ENCODE results near the gene EYS. TPM values are rescaled to one million over a fixed set of nuclear protein-coding genes. Genes with fewer than 3 reads are reported as not detected.

Gene EYS
- total RNA-seq, 1 donor from 2014 or later = 0.69 TPM

DNA sequence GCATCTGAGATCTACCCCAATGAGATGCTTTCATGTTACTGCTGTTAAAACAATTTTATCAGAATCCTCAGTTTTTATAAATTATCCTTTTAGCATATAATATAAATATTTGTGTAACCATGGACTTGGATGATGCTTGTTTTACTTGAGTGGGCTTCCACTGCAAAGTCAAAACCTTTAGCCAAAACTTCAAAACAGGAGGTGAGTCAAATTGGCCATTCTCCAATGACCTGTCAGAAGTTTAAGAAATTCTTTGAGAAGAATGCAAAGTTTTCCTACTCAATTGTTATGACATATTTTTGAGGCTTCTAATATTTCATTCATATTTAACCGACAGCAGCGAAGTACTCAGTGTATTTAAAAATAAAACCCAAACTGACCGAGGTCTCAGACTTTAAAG, 507.9 kb downstream of the EYS start:
- DNase-seq = no peak

DNA sequence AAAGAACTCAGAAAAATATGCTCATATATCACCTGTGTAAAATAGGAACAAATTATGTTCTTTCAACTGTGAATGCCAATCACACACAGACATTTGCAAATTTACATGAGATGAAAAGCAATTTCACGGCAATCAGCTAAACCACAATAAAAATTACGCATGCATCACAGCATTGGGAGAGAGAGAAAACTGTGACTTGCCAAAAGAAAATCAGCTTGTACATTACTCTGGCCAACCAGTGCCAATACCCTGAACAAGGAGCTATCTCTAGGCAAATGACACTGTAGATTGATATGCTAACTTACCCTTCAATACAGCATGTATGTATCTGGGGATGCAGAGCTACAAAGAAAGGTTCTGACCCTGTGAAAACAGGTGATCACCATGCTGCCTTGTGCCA, 515.6 kb downstream of the EYS start:
- DNase-seq = no peak

DNA sequence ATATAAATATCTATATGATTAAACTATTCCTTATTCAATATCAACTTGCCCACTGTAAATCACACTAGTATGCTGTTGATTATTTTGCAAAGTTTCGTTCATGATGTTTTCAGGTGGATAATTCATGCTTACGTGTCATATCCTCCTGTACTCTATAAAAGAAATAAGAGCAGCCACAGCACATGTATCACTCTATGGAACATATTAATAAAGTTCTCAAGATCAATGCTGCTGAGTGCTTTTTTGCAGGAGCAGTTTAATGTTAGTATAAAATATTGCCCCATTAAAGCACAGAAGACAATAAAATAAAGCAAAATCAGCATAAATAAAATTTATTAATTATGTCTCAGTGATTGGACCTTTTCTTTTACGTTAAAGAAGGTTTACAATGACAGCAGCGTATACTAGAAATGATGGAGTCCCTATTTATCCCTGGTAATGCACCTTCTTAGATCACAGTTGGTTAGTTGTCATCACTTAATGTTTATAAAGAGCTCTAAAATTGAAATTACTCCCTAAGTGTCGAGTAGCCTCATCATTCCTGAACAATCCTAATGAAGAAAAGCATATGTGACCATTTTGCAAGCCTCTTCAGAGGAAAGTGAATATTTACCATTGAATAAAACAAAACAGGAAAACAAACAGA, 517.7 kb downstream of the EYS start:
- no peak for DNase-seq

DNA sequence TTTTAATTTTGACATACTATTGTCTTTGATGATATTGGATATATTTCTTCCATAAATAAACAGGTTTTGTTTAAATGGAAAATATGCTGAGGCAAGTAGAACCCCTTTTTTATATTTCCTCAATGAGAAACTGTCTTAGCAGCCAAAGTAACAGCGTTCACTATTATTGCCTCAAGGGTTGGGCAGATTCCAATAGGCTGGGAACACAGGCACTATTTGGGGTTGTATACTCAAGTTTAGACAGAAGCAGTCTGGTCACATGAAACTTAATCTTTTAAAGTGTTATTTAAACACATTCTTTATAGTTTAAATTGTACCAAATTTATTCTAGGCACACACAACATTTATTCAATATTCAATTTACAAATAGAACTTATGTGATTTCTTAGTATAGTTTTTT, 520.2 kb downstream of the EYS start:
- no peak for DNase-seq

DNA sequence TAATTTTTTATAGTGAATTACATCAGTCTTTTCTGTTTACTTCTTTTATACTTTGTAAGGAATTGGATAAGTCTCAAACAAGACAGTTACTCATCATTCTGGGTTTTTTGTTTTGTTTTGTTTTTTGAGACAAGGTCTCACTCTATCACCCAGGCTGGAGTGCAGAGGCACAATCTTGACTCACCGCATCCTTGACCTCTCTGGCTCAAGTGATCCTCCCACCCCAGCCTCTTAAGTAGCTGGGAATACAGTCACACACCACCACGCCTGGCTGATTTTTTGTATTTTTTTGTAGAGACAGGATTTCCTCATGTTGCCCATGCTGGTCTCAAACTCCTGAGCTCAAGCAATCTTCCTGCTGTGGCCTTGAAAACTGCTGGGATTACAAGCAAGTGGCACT, 524.3 kb downstream of the EYS start:
- no peak for DNase-seq

DNA sequence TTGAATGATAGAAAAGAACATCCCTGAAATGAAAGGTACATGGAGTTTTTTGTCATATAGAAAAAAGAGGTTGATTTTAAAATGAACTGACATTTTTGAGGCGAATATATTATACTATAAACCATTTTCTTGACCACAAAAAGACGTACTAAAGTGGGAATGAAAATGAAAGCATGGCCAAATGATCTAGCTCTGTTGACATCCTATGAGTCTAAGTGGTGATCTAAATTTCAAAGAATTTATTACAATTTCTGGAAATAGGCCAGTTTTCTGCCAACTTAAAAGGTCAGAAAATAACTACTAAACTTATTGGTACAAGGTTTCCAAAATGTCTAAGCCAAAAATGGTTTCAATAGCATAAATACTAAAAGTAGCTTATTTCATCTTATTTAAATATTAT, 536.8 kb downstream of the EYS start:
- no peak for DNase-seq

DNA sequence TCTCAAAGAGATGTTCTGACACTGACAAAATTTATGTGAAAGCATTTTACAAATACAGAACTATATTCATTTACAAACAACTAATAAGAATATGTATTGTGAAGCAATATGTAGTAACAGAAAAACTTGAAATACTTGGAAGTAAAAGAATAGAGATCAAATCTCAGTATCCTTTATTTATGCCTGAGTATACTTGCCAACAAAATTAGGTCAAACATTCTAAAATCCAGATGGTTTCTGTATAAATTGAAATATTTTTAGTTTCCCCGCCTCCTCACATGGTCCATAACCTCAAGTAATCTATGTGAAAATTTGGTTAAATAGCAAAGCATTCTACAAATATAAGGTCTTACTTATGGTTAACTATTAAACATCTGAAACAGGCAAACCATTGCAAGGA, 545.4 kb downstream of the EYS start:
- peak; percentile 5 for DNase-seq

DNA sequence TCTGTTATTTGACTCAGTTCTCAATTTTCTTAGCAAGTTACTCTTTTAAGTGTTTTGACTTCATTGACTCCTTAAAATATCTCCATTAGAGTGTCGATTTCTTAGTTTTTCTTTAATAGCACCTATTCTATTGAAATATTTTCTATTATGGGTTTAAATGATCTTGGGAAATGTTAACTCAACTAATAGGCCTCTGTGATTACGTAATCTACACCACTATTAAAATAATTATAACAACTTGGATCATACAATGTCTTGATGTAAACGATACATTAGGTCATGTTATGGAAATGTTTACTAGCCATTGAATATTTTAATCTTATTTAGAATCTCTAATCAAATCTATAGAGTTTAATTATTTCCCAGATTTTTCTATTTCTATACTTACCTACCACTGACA, 550.0 kb downstream of the EYS start:
- DNase-seq = no peak

DNA sequence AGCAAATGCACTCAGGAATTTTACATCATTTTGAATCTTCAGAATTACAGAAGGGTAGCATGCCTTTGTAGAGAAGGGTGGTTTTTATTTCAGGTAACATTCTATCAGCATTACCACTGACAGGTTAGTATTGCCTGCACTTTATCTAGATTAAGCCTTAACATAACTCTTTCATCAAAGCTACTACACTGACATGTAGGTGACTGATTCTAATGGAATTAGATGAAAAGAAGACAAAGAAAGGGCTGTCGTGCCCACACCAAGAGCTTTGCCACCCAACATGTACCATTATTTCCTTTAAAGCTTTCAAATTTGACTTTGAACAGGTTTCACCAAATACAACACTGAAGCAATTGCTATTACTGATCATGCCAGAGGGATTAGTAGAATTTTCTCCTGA, 551.9 kb downstream of the EYS start:
- no peak for DNase-seq

DNA sequence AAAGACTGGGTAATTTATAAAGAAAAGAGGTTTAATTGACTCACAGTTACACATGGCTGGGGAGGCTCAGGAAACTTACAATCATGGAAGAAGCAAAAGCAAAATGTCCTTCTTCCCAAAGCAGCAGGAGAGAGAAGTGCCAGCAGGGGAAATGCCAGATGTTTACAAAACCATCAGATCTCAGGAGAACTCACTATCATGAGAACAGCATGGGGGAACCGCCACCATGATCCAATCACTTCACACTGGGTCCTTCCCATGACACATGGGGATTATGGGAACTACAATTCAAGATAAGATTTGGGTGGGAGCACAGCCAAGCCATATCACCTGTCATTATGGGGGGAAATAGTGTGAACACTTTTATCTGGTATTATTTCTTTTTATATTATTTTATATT, 557.2 kb downstream of the EYS start:
- DNase-seq = no peak

DNA sequence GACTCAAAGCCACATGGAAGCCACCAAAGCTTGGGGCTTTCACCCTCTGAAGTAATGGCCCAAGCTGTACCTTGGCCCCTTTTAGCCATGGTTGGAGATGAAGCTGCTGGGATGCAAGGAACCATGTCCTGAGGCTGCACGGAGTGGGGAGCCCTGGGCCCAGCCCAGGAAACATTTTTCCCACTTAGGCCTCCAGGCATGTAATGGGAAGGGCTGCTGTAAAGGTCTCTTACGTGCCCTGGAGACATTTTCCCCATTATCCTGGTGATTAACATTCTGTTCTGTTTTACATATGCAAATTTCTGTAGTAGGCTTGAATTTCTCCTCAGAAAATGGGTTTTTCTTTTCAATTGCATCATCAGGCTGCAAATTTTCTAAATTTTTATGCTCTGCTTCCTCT, 558.2 kb downstream of the EYS start:
- DNase-seq = no peak

DNA sequence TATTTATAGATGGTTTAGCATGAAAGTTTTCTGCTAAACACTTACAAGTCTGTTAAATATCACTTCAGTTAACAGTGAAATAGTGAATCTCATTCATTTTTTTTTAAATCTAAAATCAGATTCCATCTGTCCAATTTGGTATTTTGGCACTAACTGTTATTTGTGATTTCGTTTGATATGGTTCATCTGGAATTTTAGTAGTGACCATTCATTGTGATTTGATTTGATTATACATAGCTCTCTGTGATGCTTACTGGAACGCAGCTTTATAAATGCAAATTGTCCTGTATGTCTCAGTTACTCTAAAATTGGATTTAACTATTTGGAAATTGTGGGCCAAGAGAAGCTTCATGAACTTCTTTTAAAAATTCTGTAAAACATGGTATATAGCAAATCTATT, 571.5 kb downstream of the EYS start:
- DNase-seq = no peak

DNA sequence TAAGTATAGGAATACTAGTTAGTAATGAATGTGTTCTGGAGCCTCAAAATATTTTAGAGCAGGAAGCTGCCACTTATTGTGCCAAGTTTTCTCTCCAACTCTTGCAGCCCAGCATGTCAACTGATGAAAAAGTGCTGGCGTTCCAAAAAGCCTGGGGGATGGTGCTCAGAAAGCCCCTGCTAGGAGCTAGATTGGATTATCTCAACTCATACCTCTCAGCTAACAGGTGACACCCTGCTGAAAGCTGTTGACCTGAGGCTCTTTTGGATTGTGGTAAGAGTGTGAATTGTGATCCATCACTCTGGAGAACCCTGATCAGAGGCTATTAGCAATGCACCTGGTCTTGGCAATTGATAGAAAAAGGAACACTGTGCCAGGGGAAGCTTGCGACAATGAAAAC, 580.4 kb downstream of the EYS start:
- no peak for DNase-seq

DNA sequence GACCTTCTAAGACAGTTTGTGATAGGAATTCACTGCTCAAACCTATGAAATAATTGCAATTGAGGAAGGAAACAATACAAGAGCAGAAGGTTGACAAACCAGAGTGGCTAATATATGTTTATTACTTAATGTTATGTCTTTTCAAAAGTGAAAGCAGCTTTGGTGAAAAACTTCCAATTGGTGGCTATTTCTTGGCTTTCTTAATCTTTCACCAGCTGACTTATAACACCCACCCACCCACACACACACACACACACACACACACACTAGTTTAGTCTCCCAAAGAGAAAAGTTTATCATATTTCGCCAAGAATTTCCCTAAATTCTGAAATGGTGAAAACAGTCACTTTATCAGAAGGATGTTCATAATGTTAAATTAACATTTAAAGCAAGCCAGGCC, 583.5 kb downstream of the EYS start:
- DNase-seq = no peak

DNA sequence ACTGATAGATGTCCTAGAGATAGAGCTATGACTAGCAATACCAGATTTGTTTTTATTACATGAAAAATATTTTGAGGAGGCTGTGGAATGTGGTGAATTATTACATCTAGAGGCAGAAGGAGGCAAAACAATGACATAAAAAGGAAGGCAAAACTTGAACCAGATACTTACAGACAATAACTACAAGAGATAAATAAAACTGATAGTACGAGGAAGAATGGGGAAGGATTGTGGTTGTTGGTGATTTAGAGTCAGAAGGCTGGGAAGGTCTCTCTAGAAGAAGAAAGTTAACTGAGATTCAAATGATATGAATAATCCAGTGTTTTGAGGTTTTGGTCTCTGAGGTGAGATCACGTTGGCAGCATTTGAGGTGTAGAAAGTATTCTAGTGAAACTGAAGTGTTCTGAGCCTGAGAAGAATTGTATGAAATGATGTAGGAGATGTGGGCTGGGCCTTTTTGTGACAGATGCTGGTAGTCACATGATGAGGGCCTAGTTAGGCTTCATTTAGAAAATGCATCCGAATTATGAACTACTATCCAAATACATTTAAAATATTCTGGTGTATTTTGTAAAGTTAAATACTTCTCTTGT, 589.1 kb downstream of the EYS start:
- DNase-seq = no peak

DNA sequence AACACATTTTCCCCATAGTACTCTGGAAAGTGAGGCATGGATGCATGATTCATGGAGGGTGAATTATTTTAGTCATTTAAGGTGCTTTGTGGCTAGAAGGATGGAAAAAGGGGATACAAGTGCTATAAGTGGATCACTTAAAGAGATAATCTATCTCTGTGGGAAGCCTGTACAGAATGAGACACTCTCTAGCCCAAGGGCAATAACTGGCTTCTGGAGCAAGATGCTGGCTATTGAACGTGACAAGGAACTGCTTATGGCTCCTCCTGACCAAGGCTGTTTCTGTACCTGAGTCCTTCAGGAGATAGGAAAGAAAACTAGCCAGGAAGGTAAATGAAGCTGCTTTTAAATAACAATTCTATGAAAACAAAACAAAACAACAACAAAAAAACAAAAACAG, 590.7 kb downstream of the EYS start:
- no peak for DNase-seq

DNA sequence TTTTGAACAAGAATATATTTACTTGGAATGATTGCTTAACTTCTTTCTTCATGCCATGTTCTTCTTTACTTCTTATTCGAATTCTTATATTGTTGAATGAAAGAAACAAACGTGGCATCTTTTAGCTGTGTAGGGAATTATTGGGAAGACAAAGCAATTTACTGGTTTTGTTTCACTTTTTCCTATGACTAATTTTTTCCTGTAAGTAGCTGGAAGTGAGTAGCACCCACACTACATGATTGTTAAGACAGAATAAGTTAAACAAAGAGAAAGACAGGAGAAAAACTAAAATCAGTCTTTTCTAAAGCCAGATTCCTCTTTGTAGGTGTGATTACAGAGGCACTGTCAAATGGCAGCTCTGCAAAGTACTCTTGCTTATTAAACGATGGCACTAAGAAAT, 593.4 kb downstream of the EYS start:
- no peak for DNase-seq

DNA sequence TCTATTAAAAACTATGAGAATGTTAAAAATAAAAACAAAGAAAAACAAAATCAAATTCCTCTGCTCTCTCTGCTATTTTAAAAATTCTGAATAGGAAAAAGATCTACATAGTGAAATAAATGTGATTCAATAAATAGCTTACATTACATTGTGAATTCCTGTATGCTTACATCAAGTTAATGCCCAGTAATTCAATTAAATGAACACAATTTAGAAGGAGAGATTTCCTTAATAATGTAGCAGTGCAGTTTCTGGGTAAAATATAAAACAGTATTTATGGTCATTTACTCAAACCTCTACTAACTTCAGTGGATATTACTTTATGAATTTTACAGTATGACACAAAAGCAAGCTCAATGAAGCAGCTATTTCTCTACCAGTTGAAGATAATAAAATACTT, 594.6 kb downstream of the EYS start:
- no peak for DNase-seq

DNA sequence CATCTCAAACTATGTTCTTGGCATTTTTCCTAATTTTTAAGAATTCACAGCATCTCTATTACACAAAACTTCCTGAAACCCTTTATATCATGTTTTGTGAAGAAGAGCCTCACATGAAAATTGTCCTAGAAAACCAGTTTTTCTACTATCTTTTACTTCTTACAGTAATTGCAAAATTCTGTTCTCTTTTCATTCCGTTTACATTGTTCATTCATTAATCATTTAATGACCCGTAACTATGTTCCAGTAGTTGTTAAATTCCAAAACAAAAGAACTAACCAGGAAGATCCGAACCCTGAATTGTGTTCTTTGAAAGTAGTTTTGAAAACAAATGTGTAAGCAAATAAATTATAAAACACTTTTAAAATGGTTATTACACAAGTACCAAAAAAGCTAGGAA, 597.0 kb downstream of the EYS start:
- DNase-seq = no peak

DNA sequence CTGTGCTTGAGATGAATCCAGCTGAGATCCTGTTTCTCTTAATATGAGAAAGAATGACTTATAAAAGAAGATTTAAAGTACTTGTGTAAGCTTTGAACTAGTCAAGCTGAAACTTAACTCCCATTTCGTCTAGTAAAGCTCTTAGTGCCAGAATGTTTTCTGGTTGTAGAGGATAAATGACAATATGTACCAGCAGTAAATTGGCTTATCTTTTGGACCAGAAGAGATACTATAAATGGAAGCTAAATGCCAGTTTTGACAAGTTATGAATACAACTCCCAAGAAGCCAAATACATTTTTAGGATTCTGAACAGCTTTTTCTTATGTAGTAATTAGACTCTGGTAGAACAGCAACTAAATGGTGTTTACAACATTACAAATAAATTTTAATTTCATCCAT, 608.7 kb downstream of the EYS start:
- no peak for DNase-seq

DNA sequence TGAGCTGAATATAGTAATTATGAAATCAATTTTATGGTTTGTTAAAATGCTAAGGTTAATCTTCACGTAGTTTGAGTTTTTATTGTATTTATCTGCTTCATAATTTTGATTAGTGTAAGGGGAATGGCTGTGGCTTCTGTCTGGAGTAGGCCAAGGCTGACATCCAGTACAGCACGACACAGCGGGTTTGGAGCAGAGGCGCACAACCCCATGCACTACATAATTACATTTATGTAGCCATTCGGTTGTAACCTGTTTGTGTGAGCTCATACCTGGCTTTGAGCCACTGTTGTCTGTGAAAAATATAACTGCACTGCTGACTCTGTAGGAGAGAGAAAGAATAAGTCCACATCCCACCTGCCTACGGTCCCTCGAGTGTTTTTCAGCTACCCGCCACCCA, 615.5 kb downstream of the EYS start:
- DNase-seq = no peak

DNA sequence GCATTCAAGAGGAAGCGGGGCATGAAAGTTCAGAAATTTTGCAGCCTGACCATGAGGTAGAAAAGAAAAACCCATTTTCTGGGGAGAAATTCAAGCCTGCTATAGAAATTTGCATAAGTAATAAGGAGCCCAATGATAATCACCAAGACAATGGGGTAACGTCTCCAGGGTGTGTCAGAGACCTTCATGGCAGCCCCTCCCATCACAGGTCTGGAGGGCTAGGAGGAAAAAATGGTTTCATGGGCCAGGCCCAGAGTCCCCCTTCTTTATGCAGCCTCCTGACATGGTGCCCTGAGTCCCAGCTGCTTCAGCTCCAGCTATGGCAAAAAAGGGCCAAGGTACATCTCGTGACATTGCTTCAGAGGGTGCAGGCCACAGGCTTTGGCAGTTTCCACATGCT, 618.5 kb downstream of the EYS start:
- DNase-seq = no peak

DNA sequence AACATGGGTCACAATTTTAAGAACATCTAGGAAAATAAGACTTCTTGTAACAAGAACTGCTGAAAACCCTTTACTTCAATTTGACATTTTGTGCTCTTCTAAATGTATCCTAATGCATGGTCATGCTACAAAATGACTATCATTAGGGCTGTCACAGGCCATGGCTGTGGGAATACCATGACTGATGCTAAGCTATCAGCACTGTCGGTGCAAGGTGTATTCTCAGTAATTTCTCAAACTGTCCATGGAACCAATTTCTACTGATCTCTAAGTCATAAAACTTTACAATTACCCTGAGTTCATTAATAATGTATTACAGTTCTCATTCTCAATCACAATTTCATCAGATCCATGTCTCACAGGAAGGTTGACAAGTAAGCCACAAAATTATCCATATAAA, 625.3 kb downstream of the EYS start:
- DNase-seq = no peak

DNA sequence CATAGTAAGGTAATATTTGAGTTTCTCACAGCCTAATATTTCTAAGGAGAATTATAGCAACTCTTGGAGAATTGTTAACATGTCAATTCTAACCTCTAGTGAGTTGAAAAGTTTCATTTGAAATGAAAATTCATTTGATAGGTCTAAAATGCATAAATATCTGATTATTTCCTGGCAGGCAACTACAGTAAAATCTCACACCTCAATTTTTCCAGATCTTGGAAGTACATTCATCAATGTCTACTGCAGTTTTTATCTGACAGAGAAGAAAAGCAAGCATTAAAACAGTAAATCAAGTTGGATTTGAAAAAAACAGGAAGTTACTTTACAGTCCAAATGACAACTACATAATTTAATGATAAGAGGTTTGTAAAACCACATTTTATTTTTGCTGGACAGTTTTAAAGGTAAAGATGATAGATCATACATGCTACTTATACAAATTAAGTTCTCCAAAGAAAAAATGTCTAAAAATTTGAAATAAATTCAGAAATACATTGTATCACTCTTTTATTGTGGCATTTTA, 631.3 kb downstream of the EYS start:
- no peak for DNase-seq

DNA sequence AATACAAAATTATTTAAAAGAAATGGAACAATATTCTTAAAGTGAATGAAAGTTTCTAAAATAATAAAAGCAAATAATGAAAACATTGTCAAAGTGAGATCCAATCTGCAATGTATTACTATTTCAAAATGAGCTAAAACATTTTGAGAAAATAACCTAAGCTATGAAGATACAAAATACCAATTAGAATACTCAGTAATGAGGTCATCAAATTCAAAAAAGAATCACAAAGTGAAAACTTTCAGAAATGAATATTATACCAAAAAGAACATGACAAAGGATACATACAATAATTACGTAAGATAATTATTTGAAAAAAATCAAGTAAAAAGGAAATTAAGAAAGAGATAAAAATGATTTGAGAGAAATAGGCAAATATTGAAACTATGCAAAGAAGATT, 634.5 kb downstream of the EYS start:
- DNase-seq = no peak
